B cell (primary cell): Measurements from ENCODE around the gene TNP2. TPM values are rescaled to one million over a fixed set of nuclear protein-coding genes. Genes with fewer than 3 reads are reported as not detected.

ENCODE experiments used
- ATAC-seq: fragments of 200-7000 bp; cut with Tn5 transposase; one replicate; pipeline ENCODE4 v1.10.0; 2021; ENCODE audit warnings: low read depth, mild to moderate bottlenecking, moderate number of reproducible peaks, moderate library complexity
- CTCF ChIA-PET: fragments of 350-600 bp; sonication (Branson Sonifier 250); formaldehyde crosslinking; loops from one replicate; lab custom pipeline; 2021; ENCODE audit warnings: antibody characterized with exemption, inconsistent platforms; lab: Charles Lee
- POLR2A ChIA-PET: fragments of 350-600 bp; sonication (Branson Sonifier 250); formaldehyde crosslinking; loops from one replicate; lab custom pipeline; 2021; ENCODE audit warnings: antibody characterized with exemption; lab: Charles Lee
- DNase-seq: peaks from one replicate; pipeline ENCODE4 v3.0.0; 2013
- H2AFZ ChIP-seq: 2 replicates; pipeline ENCODE4 v1.6.1; 2012; ENCODE audit warnings: mild to moderate bottlenecking, low read depth, low read length; ENCODE audit not compliant: insufficient read depth, poor library complexity, severe bottlenecking
- H3K27ac ChIP-seq, 2 donors: 1 replicate in 1 of 2; 2 replicates in 1 of 2; pipeline ENCODE4 v1.5.1; 2012 to 2013; ENCODE audit warnings: low read length in 2 of 2, mild to moderate bottlenecking in 2 of 2, moderate library complexity in 1 of 2
- H3K27me3 ChIP-seq, 4 experiments: fragments of 200-600 bp in 1 of 4; sonication (generic) in 1 of 4; replicated peaks in 1 of 4; 1 replicate in 2 of 4; 2 replicates in 2 of 4; pipeline versions ENCODE4 v1.6.1 to v1.7.0; 2013 to 2016; ENCODE audit warnings: low read length in 3 of 4, mild to moderate bottlenecking in 2 of 4, mixed read lengths in 1 of 4, moderate library complexity in 1 of 4; ENCODE audit not compliant: insufficient read depth in 4 of 4, control insufficient read depth in 3 of 4; ENCODE audit errors: control extremely low read depth in 1 of 4
- H3K36me3 ChIP-seq, 2 experiments: replicated peaks in 1 of 2; 1 replicate in 1 of 2; 2 replicates in 1 of 2; pipeline versions ENCODE4 v1.6.1 to v1.7.1; 2013; ENCODE audit warnings: low read length in 1 of 2; ENCODE audit not compliant: insufficient read depth in 2 of 2, control insufficient read depth in 1 of 2; ENCODE audit errors: control extremely low read depth in 1 of 2, extremely low read depth in 1 of 2
- H3K4me1 ChIP-seq, 2 donors: fragments of 200-600 bp in 1 of 2; sonication (generic) in 1 of 2; 1 replicate in 1 of 2; 2 replicates in 1 of 2; pipeline versions ENCODE4 v1.5.1 to v1.6.1; 2013 to 2017; ENCODE audit warnings: low read length in 2 of 2; ENCODE audit not compliant: control insufficient read depth in 2 of 2, insufficient read depth in 2 of 2
- H3K4me2 ChIP-seq: replicated peaks from 2 replicates; pipeline ENCODE3; 2012; ENCODE audit warnings: mild to moderate bottlenecking, low read depth, low read length; ENCODE audit not compliant: poor library complexity, severe bottlenecking
- H3K4me3 ChIP-seq, 5 experiments: fragments of 200-600 bp in 1 of 5; sonication (generic) in 1 of 5; 1 replicate in 3 of 5; 2 replicates in 2 of 5; pipeline versions ENCODE4 v1.5.1 to v1.7.0; 2011 to 2016; ENCODE audit warnings: low read length in 4 of 5, mild to moderate bottlenecking in 4 of 5, low read depth in 2 of 5, control low read depth in 1 of 5, moderate library complexity in 1 of 5; ENCODE audit not compliant: insufficient read depth in 1 of 5; ENCODE audit errors: control extremely low read depth in 1 of 5, extremely low read depth in 1 of 5
- H3K79me2 ChIP-seq: fragments of 200-600 bp; sonication (generic); one replicate; pipeline ENCODE4 v1.6.0; 2016; ENCODE audit warnings: low read length; ENCODE audit not compliant: control insufficient read depth, insufficient read depth
- H3K9ac ChIP-seq: fragments of 200-600 bp; sonication (generic); 2 replicates; pipeline ENCODE4 v1.6.1; 2017; ENCODE audit warnings: mild to moderate bottlenecking, low read length, moderate library complexity
- H3K9me3 ChIP-seq, 3 donors: one replicate each; pipeline versions ENCODE4 v1.6.1 to v1.7.1; 2013; ENCODE audit warnings: low read length in 2 of 3; ENCODE audit not compliant: control insufficient read depth in 2 of 3, insufficient read depth in 1 of 3; ENCODE audit errors: control extremely low read depth in 1 of 3
- H4K20me1 ChIP-seq: 2 replicates; pipeline ENCODE4 v1.6.0; 2012; ENCODE audit warnings: mild to moderate bottlenecking, low read length; ENCODE audit not compliant: insufficient read depth, control insufficient read depth, poor library complexity, severe bottlenecking
- H3K27ac Mint-ChIP-seq: one replicate; pipeline ENCODE4 v1.8.0; 2021; ENCODE audit warnings: mixed read lengths
- H3K27me3 Mint-ChIP-seq: one replicate; pipeline ENCODE4 v1.8.0; 2021; ENCODE audit warnings: mixed read lengths
- H3K4me1 Mint-ChIP-seq: one replicate; pipeline ENCODE4 v1.8.0; 2021; ENCODE audit warnings: mixed read lengths
- H3K4me3 Mint-ChIP-seq: one replicate; pipeline ENCODE4 v1.8.0; 2021; ENCODE audit warnings: mixed read lengths
- H3K9me3 Mint-ChIP-seq: one replicate; pipeline ENCODE4 v1.8.0; 2022; ENCODE audit warnings: mixed read lengths; ENCODE audit not compliant: insufficient read depth
- CTCF ChIP-seq: fragments of 200-600 bp; IDR thresholded peaks from one replicate; pipeline ENCODE4 v1.8.0; 2022; ENCODE audit warnings: antibody characterized with exemption, mild to moderate bottlenecking
- EZH2 ChIP-seq: IDR thresholded peaks from 2 replicates; pipeline ENCODE4 v1.6.1; 2012; ENCODE audit warnings: borderline replicate concordance, low read depth, mild to moderate bottlenecking, moderate library complexity, low read length; ENCODE audit not compliant: insufficient read depth, poor library complexity, severe bottlenecking
- WGBS: methylation state at CpG from one replicate; pipeline ENCODE4 v1.1.5; 2013; ENCODE audit warnings: missing lambda C conversion rate; ENCODE audit not compliant: insufficient coverage; 5-methylcytosine and 5-hydroxymethylcytosine counted together
- intact Hi-C: fragments of 100-400 bp; cut with micrococcal nuclease; formaldehyde crosslinking; loops from one replicate; pipeline ENCODE4 v1.10.0; 2022
- polyA plus RNA-seq: library from polyadenylated mRNA; depleted of rRNA; stranded (reverse); fragments of >200 nt; gene quantifications from 2 replicates; pipeline ENCODE4 v1.2.3, GENCODE V29; 2012
- total RNA-seq, 2 donors: library from RNA; stranded (reverse); fragments of 120-200 nt in 1 of 2; gene quantifications; 1 replicate in 1 of 2; 2 replicates in 1 of 2; pipeline versions ENCODE4 v1.2.3 to v1.2.4, GENCODE V29; 2013 to 2022

Gene TNP2
- total and polyA plus RNA-seq, 2 donors (not counting 1 experiment from before 2014, with no cell fraction given), result not detected

- Mint-ChIP-seq H3K27ac (no peak within 1 kb of the TSS), H3K4me3 (no peak within 1 kb of the TSS), H3K27me3 (no peaks in the 10 kb centered on the region), H3K4me1 (peaks cover 16% of the 10 kb centered on the region), H3K9me3 (no peaks in the 10 kb centered on the region)
- no peaks in the 10 kb centered on the region for H3K36me3 ChIP-seq
- no peak for TF ChIP-seq CTCF
- no peak for TF ChIP-seq EZH2
- H3K79me2 ChIP-seq, result no peaks in the 10 kb centered on the region
- ChIA-PET CTCF (interaction anchor here (0.8 kb wide), 1 partner anchor 22 kb away, joined by 3 read pairs; no protein-coding TSS in a partner anchor), POLR2A (interaction anchor here (0.7 kb wide), 1 partner anchor 96 kb away, joined by 3 read pairs; no protein-coding TSS in a partner anchor)
- no peak within 1 kb of the TSS for H2AFZ ChIP-seq
- 97% methylated on average over 26 of the region's 26 CpGs for whole genome bisulfite sequencing
- H3K27me3 ChIP-seq, result no peaks in the 10 kb centered on the region
- H3K9ac ChIP-seq, result no peak within 1 kb of the TSS
- intact Hi-C loops, result no loop called here
- peaks cover 0 to 3% (median 0%) of the 10 kb centered on the region in 3 donors for H3K9me3 ChIP-seq
- DNase-seq, result no peak
- no peak for ATAC-seq
- no peak within 1 kb of the TSS for H3K4me2 ChIP-seq
- H3K27ac ChIP-seq, result no peak within 1 kb of the TSS
- H3K4me1 ChIP-seq, result peaks cover 13 to 15% of the 10 kb centered on the region in 2 donors
- H4K20me1 ChIP-seq, result no peaks in the 10 kb centered on the region
- no peak within 1 kb of the TSS for H3K4me3 ChIP-seq
Measured at GRCh38 chr16:11276143-11276895, 7.2 kb upstream of the TNP2 start, which contains the start of gene PRM2. TSS of gene PRM2 (minus strand) at chr16:11276480. CDS start at chr16:11276370, 110 bp downstream.

GRCh38 chr16:11274964-11275363 lies 5.8 kb upstream of the TNP2 start:
- Mint-ChIP-seq H3K9me3 (no peaks in the 10 kb centered on the region), H3K4me1 (peaks cover 14% of the 10 kb centered on the region), H3K27me3 (no peaks in the 10 kb centered on the region), H3K4me3 (no peak overlapping the region), H3K27ac (no peak overlapping the region)
- Histone ChIP-seq H3K27ac (no peak overlapping the region), H3K4me2 (no peak overlapping the region), H3K4me3 (no peak overlapping the region), H3K36me3 (no peaks in the 10 kb centered on the region), H3K79me2 (no peaks in the 10 kb centered on the region), H3K27me3 (no peaks in the 10 kb centered on the region), H4K20me1 (no peaks in the 10 kb centered on the region), H2AFZ (no peak overlapping the region), H3K4me1 (peaks cover 13 to 15% of the 10 kb centered on the region in 2 donors), H3K9me3 (peaks cover 0 to 3% (median 0%) of the 10 kb centered on the region in 3 donors), H3K9ac (no peak overlapping the region)
- TF ChIP-seq EZH2, result no peak
- TF ChIP-seq CTCF, result no peak
- ATAC-seq, result no peak
- WGBS, result 94% methylated on average over 5 of the region's 7 CpGs
- intact Hi-C loops, result no loop called here
- CTCF ChIA-PET, result no interaction called here
- POLR2A ChIA-PET, result no interaction called here
- DNase-seq, result no peak
